Mesangial cell (primary cell): ENCODE data around the gene BSX. TPM values are rescaled to one million over a fixed set of nuclear protein-coding genes. Genes with fewer than 3 reads are reported as not detected.

Experiments
- total RNA-seq: library from RNA; depleted of rRNA; stranded (reverse); fragments of >200 nt; gene quantifications from 2 replicates; pipeline ENCODE4 v1.2.3, GENCODE V29; 2015

Gene BSX
- total RNA-seq = not detected in 2 replicates

GRCh38 chr11:122981388-122982264, at the start of gene BSX:
TSS of gene BSX (minus strand) at chr11:122981834. CDS start at chr11:122981671, 163 bp downstream.

Other genes starting within 250 kb of the BSX start
- not detected in 2 replicates for gene CRTAM, start 143.3 kb downstream of the BSX start, total RNA-seq
- 1.5 and 1.6 TPM in 2 replicates for gene JHY, start 99.1 kb downstream of the BSX start, total RNA-seq
- gene HSPA8, start 80.3 kb upstream of the BSX start, total RNA-seq = 763 and 1,343 TPM in 2 replicates
- gene CLMP, start 213.4 kb upstream of the BSX start, total RNA-seq = 10.6 and 11.6 TPM in 2 replicates